Measurements from ENCODE around the gene KHNYN.

KHNYN gene

GRCh38 chr14:24422261-24422660 is 7.5 kb upstream of the KHNYN start:
- no peak for DNase-seq (ENCODE audit: extremely low read depth in 1 of 2, low read depth in 1 of 2)

- no peak for DNase-seq (ENCODE audit: extremely low read depth in 1 of 2, low read depth in 1 of 2)
Measured at GRCh38 chr14:24422694-24423601, 6.8 kb upstream of the KHNYN start.

- DNase-seq (ENCODE audit: extremely low read depth in 1 of 2, low read depth in 1 of 2), result no peak
Measured at GRCh38 chr14:24425704-24426103, 4.0 kb upstream of the KHNYN start.

GRCh38 chr14:24426150-24426911 is 3.4 kb upstream of the KHNYN start:
- DNase-seq (ENCODE audit: extremely low read depth in 1 of 2, low read depth in 1 of 2), result no peak

- DNase-seq (ENCODE audit: extremely low read depth in 1 of 2, low read depth in 1 of 2), result no peak
Measured at GRCh38 chr14:24426912-24427536, 2.7 kb upstream of the KHNYN start.

GRCh38 chr14:24427537-24428508 is 1.9 kb upstream of the KHNYN start:
- DNase-seq (ENCODE audit: extremely low read depth in 1 of 2, low read depth in 1 of 2), result no peak

- no peak for DNase-seq (ENCODE audit: extremely low read depth in 1 of 2, low read depth in 1 of 2)
Measured at GRCh38 chr14:24428628-24429394, 943 bp upstream of the KHNYN start.

GRCh38 chr14:24430143-24430681 is 458 bp downstream of the KHNYN start:
- DNase-seq (ENCODE audit: extremely low read depth in 1 of 2, low read depth in 1 of 2), result no peak

- DNase-seq (ENCODE audit: extremely low read depth in 1 of 2, low read depth in 1 of 2), result peak in 1 of 2 donors; percentile 30
Measured at GRCh38 chr14:24430682-24431568, 1.2 kb downstream of the KHNYN start.

GRCh38 chr14:24431569-24432258 is 2.0 kb downstream of the KHNYN start:
- DNase-seq (ENCODE audit: extremely low read depth in 1 of 2, low read depth in 1 of 2), result peak; percentile 74 to 79

- no peak for DNase-seq (ENCODE audit: extremely low read depth in 1 of 2, low read depth in 1 of 2)
Measured at GRCh38 chr14:24432259-24433131, 2.7 kb downstream of the KHNYN start.

- no peak for DNase-seq (ENCODE audit: extremely low read depth in 1 of 2, low read depth in 1 of 2)
Measured at GRCh38 chr14:24434036-24434435, 4.3 kb downstream of the KHNYN start.

- no peak for DNase-seq (ENCODE audit: extremely low read depth in 1 of 2, low read depth in 1 of 2)
Measured at GRCh38 chr14:24434676-24435075, 4.9 kb downstream of the KHNYN start.

GRCh38 chr14:24435192-24435810 is 5.5 kb downstream of the KHNYN start:
- DNase-seq (ENCODE audit: extremely low read depth in 1 of 2, low read depth in 1 of 2), result no peak

GRCh38 chr14:24435998-24436354 is 6.2 kb downstream of the KHNYN start:
- DNase-seq (ENCODE audit: extremely low read depth in 1 of 2, low read depth in 1 of 2), result no peak

GRCh38 chr14:24436355-24437019 is 6.7 kb downstream of the KHNYN start:
- no peak for DNase-seq (ENCODE audit: extremely low read depth in 1 of 2, low read depth in 1 of 2)

Data from activated CD8-positive, alpha-beta memory T cell treated with anti-CD3 and anti-CD28 coated beads for 1 hour (primary cell).